Thyroid gland (tissue), 4 donors: ENCODE data around the gene NFILZ. TPM values are rescaled to one million over a fixed set of nuclear protein-coding genes. Genes with fewer than 3 reads are reported as not detected.

ENCODE experiments used
- DNase-seq, 2 donors: peaks; one replicate each; pipeline ENCODE4 v3.0.0-alpha.2; 2019
- H3K27ac ChIP-seq, 3 donors: fragments of 200-600 bp; sonication (generic); 1 replicate in 2 of 3; 2 replicates in 1 of 3; pipeline ENCODE4 v1.5.1; 2016 to 2019; ENCODE audit warnings: mild to moderate bottlenecking in 1 of 3, moderate library complexity in 1 of 3
- H3K27me3 ChIP-seq: fragments of 200-600 bp; sonication (generic); one replicate; pipeline ENCODE4 v1.5.1; 2019
- H3K36me3 ChIP-seq, 2 donors: fragments of 200-600 bp; sonication (generic); one replicate each; pipeline ENCODE4 v1.5.1; 2016 to 2019
- H3K4me1 ChIP-seq, 2 donors: fragments of 200-600 bp; sonication (generic); one replicate each; pipeline ENCODE4 v1.5.1; 2017 to 2019
- H3K4me3 ChIP-seq, 3 donors: fragments of 200-600 bp; sonication (generic); replicated peaks in 1 of 3; 1 replicate in 2 of 3; 2 replicates in 1 of 3; pipeline ENCODE4 v1.5.1; 2016; ENCODE audit warnings: mild to moderate bottlenecking in 1 of 3
- H3K9me3 ChIP-seq: fragments of 200-600 bp; sonication (generic); one replicate; pipeline ENCODE4 v1.5.1; 2017
- POLR2A ChIP-seq, 2 donors: fragments of 450-650 bp; IDR thresholded peaks; one replicate each; pipeline ENCODE4 v1.6.1; 2017; ENCODE audit warnings: antibody characterized with exemption in 2 of 2, mild to moderate bottlenecking in 2 of 2, moderate library complexity in 1 of 2
- WGBS, 2 donors: methylation state at CpG; one replicate each; pipeline ENCODE4 v1.1.5; 2017; 5-methylcytosine and 5-hydroxymethylcytosine counted together
- intact Hi-C: fragments of 100-400 bp; cut with DNase I; formaldehyde crosslinking; loops from one replicate; pipeline ENCODE4 v1.15.1; 2023
- total RNA-seq, 4 donors: library from RNA; depleted of rRNA; stranded (reverse); fragments of >200 nt; gene quantifications; one replicate each; pipeline ENCODE4 v1.2.3, GENCODE V29; 2016
- TF ChIP-seq, protein P1 (sequence below), 6 experiments: fragments of 200-600 bp in 3 of 6; fragments of 450-650 bp in 3 of 6; sonication (generic) in 3 of 6; IDR thresholded peaks; one replicate each; pipeline ENCODE4 v1.5.1; 2016 to 2019; ENCODE audit warnings: antibody characterized with exemption in 6 of 6, mild to moderate bottlenecking in 2 of 6, inconsistent platforms in 1 of 6, moderate library complexity in 1 of 6

NFILZ gene
- total RNA-seq, 4 donors from 2014 or later: not detected

DNA sequence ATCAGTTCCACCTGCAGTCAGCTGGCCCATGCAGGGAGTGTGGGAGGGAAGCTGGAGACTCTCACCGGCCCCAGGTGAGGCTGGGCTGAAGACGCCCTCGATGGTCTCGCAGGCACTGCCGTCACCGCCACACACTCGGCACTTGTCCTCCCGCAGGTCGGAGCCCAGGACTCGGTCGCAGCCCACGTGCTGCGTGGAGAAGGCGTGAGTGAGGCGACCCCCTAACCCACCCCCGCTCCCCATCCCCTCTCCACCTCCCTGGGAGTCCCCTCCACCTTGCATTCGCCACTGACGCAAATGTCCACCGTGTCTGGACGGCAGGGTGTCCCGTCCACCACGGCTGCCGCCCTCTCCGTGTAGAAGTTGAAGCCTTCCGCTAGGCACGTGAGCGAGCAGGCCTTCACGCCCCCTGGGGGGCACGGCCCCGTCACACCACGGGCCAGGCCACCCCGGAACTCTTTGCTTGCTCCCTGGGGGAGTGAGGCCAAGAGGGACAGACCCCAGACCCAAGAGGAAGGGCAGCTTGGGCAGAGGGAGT is 41.2 kb upstream of the NFILZ start:
- DNase-seq: no peak
- WGBS, 2 donors: 87 to 92% methylated on average over 17 to 30 of the region's 32 CpGs
- Histone ChIP-seq H3K36me3 (no peaks in the 10 kb centered on the region), H3K4me1 (peaks cover 11 to 16% of the 10 kb centered on the region in 2 donors), H3K27me3 (no peaks in the 10 kb centered on the region), H3K27ac (no peak overlapping the region), H3K4me3 (no peak overlapping the region), H3K9me3 (no peaks in the 10 kb centered on the region)
- intact Hi-C loops: loop anchor here (10.0 kb wide), 1 partner anchor 254 kb away; no protein-coding TSS in a partner anchor
- TF ChIP-seq POLR2A (IDR thresholded peaks at IDR 0.05): no peak
- TF ChIP-seq, protein P1, sequence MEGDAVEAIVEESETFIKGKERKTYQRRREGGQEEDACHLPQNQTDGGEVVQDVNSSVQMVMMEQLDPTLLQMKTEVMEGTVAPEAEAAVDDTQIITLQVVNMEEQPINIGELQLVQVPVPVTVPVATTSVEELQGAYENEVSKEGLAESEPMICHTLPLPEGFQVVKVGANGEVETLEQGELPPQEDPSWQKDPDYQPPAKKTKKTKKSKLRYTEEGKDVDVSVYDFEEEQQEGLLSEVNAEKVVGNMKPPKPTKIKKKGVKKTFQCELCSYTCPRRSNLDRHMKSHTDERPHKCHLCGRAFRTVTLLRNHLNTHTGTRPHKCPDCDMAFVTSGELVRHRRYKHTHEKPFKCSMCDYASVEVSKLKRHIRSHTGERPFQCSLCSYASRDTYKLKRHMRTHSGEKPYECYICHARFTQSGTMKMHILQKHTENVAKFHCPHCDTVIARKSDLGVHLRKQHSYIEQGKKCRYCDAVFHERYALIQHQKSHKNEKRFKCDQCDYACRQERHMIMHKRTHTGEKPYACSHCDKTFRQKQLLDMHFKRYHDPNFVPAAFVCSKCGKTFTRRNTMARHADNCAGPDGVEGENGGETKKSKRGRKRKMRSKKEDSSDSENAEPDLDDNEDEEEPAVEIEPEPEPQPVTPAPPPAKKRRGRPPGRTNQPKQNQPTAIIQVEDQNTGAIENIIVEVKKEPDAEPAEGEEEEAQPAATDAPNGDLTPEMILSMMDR (IDR thresholded peaks at IDR 0.05): no peak

DNA sequence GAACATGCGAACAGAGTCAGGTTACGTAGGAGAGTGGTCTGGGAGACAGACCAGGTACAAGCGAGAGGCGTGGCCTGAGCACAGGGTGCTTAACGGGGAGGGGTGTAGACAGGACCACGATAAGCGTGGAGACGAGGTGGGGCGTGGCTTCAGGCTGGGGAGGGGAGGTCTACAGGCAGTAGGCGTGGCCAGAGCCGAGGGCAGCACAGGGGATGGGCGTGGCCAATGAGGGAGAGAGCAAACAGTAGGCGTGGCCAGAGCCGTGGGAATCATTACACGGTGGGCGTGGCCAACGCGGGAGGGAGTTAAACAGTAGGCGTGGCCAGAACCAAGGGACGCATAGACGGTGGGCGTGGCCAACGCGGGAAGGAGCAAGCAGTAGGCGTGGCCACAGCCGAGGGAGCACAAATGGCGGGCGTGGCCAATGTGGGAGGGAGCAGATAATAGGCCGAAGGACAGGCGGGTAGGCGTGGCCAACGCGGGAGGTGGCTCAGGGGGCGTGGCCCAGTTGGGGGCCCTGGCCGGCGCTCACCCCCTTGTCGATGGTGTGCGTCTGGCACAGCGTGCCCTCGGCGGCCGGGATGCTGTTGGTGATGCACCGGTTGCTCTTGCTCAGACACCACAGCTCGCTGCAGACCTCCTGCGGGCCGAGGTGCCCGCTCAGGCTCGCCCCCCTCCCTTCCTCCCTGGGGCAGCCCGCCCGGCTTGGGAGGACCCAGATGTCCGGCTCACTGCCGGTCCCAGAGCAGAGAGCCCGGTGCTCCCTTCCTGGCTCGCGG is 38.0 kb upstream of the NFILZ start:
- peak; percentile 74 to 75 for DNase-seq
- H3K4me1 ChIP-seq: peaks cover 11 to 25% of the 10 kb centered on the region in 2 donors
- H3K9me3 ChIP-seq: no peaks in the 10 kb centered on the region
- no peaks in the 10 kb centered on the region for H3K36me3 ChIP-seq
- WGBS, 2 donors: 1 to 3% methylated on average over 29 to 38 of the region's 55 CpGs
- intact Hi-C loops: no loop called here
- no peaks in the 10 kb centered on the region for H3K27me3 ChIP-seq
- H3K4me3 ChIP-seq: peak overlapping the region in 1 of 3 donors; percentile 0
- no peak for TF ChIP-seq POLR2A (IDR thresholded peaks at IDR 0.05)
- TF ChIP-seq, protein P1 (IDR thresholded peaks at IDR 0.05): no peak
- peak overlapping the region in 1 of 3 donors; percentile 12 for H3K27ac ChIP-seq

DNA sequence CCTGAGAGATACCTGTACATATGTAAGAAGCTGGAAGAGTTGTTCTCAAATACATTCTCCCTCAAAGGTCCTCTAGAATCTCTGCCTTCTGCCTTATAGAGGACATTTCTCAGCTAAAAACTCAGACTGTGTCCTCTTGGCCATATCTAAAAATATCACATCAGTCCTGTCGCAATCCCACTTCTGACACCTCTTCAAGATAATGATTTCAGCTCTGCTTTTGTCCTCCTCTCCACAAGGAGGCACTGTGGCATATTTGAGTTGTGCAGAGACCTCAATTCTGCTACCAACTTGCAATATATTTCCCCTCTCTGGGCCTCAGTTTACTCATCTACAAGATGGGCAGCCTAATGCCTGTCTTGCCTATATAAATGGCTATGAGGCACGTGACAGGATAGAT is 36.5 kb upstream of the NFILZ start:
- Histone ChIP-seq H3K36me3 (no peaks in the 10 kb centered on the region), H3K4me1 (peaks cover 11 to 25% of the 10 kb centered on the region in 2 donors), H3K4me3 (no peak overlapping the region), H3K9me3 (no peaks in the 10 kb centered on the region), H3K27me3 (no peaks in the 10 kb centered on the region), H3K27ac (no peak overlapping the region)
- intact Hi-C loops: no loop called here
- 96 to 100% methylated on average over 2 of the region's 2 CpGs for WGBS, 2 donors
- TF ChIP-seq, protein P1 (IDR thresholded peaks at IDR 0.05): peak in 2 of 6 experiments; percentile 5 to 10
- no peak for TF ChIP-seq POLR2A (IDR thresholded peaks at IDR 0.05)
- no peak for DNase-seq

DNA sequence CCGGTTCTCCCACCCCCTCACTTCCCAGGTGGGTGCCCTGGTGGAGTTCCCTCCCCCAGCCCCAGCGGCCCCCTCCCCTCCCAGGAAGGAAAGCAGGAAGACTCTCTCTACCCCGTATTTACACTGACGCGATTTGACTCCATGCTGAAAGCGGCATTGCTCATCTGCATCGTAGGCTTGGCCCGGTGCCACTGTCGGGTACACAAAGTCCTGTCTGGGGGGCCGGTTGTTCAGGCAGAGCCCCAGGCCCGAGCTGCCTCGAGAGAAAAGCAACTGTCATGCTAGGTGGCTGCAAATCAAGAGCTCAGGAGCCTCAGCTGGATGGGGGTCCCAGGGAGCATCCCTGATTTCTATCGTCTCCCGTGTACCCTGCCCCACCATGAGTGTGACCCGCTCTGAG is 34.8 kb upstream of the NFILZ start:
- intact Hi-C loops: no loop called here
- WGBS, 2 donors: 62 to 64% methylated on average over 3 to 12 of the region's 15 CpGs
- no peaks in the 10 kb centered on the region for H3K9me3 ChIP-seq
- no peaks in the 10 kb centered on the region for H3K27me3 ChIP-seq
- no peak overlapping the region for H3K27ac ChIP-seq
- H3K4me3 ChIP-seq: no peak overlapping the region
- no peak for DNase-seq
- peaks cover 11 to 25% of the 10 kb centered on the region in 2 donors for H3K4me1 ChIP-seq
- H3K36me3 ChIP-seq: no peaks in the 10 kb centered on the region
- TF ChIP-seq, protein P1 (IDR thresholded peaks at IDR 0.05): no peak
- TF ChIP-seq POLR2A (IDR thresholded peaks at IDR 0.05): no peak

DNA sequence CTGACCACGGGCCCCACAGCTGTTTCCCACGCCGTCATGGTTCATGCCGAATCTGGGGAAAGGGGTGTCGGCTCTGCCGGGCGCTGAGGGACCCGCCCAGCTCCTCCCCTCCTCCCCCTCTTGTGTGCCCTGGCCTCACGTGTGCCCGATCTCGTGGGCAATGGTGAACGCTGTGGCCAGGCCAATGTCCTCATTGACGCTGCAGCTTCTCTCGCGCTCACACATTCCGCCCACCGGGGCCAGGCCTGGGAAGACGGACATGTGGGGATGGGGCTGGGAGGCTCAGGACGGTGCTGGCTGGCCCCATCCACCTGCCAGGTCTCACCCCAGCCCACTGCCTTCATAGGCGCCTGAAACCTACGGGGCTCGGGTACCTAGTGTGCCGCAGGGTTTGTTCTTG is 34.3 kb upstream of the NFILZ start:
- Histone ChIP-seq H3K36me3 (no peaks in the 10 kb centered on the region), H3K27ac (no peak overlapping the region)
- no peak for DNase-seq

More for the DNA sequence above, 34.3 kb upstream of the NFILZ start:
- Histone ChIP-seq H3K4me3 (no peak overlapping the region), H3K4me1 (peaks cover 11 to 25% of the 10 kb centered on the region in 2 donors), H3K27me3 (no peaks in the 10 kb centered on the region), H3K9me3 (no peaks in the 10 kb centered on the region)
- TF ChIP-seq, protein P1 (IDR thresholded peaks at IDR 0.05): no peak
- intact Hi-C loops: no loop called here
- WGBS, 2 donors: 76 to 90% methylated on average over 6 to 23 of the region's 23 CpGs
